GM12892 (cell line): ENCODE data around the gene ZHX3.

Source experiments
- DNase-seq: peaks from one replicate; pipeline ENCODE4 v3.0.0; 2011; ENCODE audit not compliant: insufficient read length
- FAIRE-seq: peaks from 2 replicates; lab custom pipeline; 2011; peaks lifted over from hg19 to GRCh38; lab: Jason Lieb, UNC
- POLR2A ChIP-seq: IDR thresholded peaks from 2 replicates; pipeline ENCODE4 v1.6.1; 2011; ENCODE audit warnings: low read depth, low read length, control low read depth
- POLR2AphosphoS5 ChIP-seq: IDR thresholded peaks from 2 replicates; pipeline ENCODE4 v1.6.1; 2011; ENCODE audit warnings: low read depth, low read length, control low read depth
- TAF1 ChIP-seq: IDR thresholded peaks from 2 replicates; pipeline ENCODE4 v1.6.1; 2011; ENCODE audit warnings: low read depth, mild to moderate bottlenecking, control low read depth, low read length, borderline replicate concordance

The ZHX3 gene

GRCh38 chr20:41261790-41262717, 55.5 kb downstream of the ZHX3 start:
- DNase-seq (no peak), FAIRE-seq (no peak)
- TF ChIP-seq POLR2AphosphoS5 (no peak), TAF1 (no peak), POLR2A (no peak)

DNA sequence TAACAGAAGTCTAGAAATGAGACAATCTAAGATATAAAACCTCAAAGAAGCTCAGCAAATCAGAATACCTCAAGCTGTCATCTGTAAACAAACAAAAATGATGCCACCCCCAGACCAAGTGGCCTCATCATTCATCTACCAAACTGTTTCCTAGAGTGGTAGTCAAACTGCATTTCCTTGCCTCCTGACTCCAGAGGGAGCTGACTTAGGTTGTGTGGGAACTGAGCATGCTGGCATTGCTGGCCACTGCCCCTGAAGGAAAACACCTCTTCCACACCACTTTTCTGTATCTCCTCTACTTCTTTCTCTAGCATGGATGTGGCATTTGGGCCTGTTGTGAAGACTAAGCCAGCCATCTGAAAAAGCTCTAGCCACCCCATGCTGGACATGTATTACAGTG, 56.3 kb downstream of the ZHX3 start:
- FAIRE-seq (no peak), DNase-seq (no peak)
- TF ChIP-seq TAF1 (no peak), POLR2A (no peak), POLR2AphosphoS5 (no peak)

GRCh38 chr20:41260734-41261220, 56.8 kb downstream of the ZHX3 start:
- TF ChIP-seq POLR2AphosphoS5 (no peak), TAF1 (no peak), POLR2A (no peak)
- no peak for FAIRE-seq
- DNase-seq, result no peak

GRCh38 chr20:41259309-41259708, 58.2 kb downstream of the ZHX3 start:
- no peak for TF ChIP-seq POLR2AphosphoS5
- no peak for TF ChIP-seq POLR2A
- FAIRE-seq, result no peak
- DNase-seq, result no peak

- TF ChIP-seq POLR2AphosphoS5, result no peak
- TF ChIP-seq TAF1, result no peak
- no peak for TF ChIP-seq POLR2A
- no peak for DNase-seq
- FAIRE-seq, result no peak
These were observed 59.1 kb downstream of the ZHX3 start for GRCh38 chr20:41258474-41258873.

- DNase-seq, result no peak
- FAIRE-seq, result no peak
- TF ChIP-seq POLR2AphosphoS5 (no peak), TAF1 (no peak), POLR2A (no peak)
These were observed 61.0 kb downstream of the ZHX3 start for GRCh38 chr20:41256516-41256915.

- TF ChIP-seq POLR2A, result no peak
- no peak for TF ChIP-seq POLR2AphosphoS5
- TF ChIP-seq TAF1, result no peak
- DNase-seq, result no peak
- FAIRE-seq, result no peak
These were observed 61.9 kb downstream of the ZHX3 start for GRCh38 chr20:41255655-41256054.

GRCh38 chr20:41249411-41250281, 67.9 kb downstream of the ZHX3 start:
- FAIRE-seq, result peak; percentile 24
- TF ChIP-seq POLR2A, result no peak
- no peak for TF ChIP-seq POLR2AphosphoS5
- TF ChIP-seq TAF1, result no peak
- peak; percentile 15 for DNase-seq

GRCh38 chr20:41248368-41249024, 69.0 kb downstream of the ZHX3 start:
- FAIRE-seq (no peak), DNase-seq (no peak)
- TF ChIP-seq POLR2AphosphoS5, result no peak
- no peak for TF ChIP-seq TAF1
- no peak for TF ChIP-seq POLR2A

- TF ChIP-seq TAF1, result no peak
- no peak for TF ChIP-seq POLR2AphosphoS5
- TF ChIP-seq POLR2A, result no peak
- DNase-seq (no peak), FAIRE-seq (no peak)
These were observed 69.8 kb downstream of the ZHX3 start for GRCh38 chr20:41247523-41248367.
